ENCODE data around the gene ARID5B.
"Not testable (repeated sequence)": the region's sequence is repeated elsewhere in the genome, so short reads cannot be mapped to it uniquely, and the experiment has no call there.

The ARID5B gene

DNA sequence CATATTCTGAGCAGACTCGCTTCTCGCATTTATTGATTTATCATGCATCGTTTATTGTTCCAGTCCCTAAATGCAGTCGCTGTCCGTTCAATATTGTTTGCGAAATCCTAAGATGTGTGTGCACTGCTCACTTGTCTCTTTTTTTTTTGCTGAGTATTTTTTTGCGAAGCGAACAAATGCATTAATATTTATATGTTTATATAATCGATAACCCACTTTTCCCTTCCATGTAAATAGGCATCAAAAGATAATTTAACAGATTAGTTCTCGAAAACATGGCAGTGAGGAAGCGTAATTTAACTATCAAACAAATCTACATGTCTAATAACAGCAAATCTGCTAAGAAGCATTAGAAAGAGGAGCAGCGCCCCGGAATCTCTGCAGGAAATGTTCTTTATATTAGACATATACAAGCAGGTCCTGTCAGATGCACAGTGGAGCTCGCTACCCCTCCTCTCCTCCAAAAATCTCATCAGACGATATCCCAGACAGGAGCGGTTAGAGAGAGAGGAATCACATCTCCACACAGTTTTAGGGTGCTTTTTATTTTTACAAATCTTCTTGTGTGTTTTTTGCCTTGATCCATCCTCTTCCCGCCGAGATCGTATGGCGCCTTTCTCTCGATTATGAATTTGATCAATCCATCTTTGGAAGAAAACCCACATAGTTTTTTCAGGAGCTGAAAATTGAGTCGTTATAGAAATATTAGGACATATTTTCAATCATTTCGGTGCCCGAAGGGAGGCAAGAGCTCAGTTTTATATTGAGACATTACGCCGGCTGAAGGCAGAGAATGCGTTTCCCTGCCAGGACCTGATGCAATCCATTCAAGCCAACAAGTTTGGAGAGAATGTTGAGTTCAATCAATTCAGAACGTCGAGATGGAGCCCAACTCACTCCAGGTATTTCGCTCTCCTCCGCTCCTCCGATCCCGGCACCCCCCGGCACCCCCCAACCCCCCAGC is at the start of gene ARID5B:
Gene ARID5B, plus strand, starts transcription at position 871 of the 964 bp plus-strand sequence. Its CDS starts 11 bp downstream, at position 882.
- peak; percentile 36 for DNase-seq

DNA sequence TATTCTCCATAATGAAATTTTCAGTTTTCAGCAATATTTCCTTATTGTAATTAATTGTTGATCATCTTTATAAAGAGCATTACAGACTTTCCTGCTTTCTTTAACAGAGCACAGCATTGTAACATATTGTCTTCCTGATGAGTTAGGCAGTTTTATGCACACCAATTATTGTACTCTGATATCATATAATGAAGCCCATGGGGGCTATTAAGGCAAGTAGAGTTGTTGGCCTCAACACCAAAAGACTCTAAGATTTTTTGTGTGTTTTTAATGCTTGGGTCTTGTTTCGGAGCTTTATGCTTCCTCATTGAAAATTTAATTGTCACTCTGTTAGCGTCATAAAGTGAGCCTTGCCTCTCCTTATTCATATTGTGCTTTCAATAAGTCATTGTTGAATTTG is 49.2 kb upstream of the ARID5B start:
- no peak for DNase-seq

DNA sequence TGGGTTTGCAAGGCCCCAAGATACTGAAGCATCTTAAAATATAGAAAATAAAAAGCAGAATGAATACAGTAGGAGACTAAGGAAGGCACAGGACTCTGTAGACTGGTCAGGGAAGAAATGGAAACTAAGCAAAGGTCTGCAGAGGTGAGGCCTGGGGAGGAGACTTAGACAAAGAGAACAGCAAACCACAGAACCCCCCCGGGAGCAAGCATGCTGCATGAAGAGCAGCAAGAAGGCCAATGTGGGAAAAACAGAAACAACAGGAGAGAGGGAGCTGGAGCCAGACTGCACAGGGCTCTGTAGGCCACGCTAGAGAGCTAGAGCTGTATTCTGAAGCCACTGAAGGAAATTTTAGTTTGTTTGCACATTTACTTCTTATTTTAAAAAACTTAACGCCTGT is 45.7 kb upstream of the ARID5B start:
- DNase-seq: no peak

GRCh38 chr10:61857746-61858145 is 43.8 kb upstream of the ARID5B start:
- DNase-seq: no peak

GRCh38 chr10:61859786-61860185 is 41.7 kb upstream of the ARID5B start:
- no peak for DNase-seq

DNA sequence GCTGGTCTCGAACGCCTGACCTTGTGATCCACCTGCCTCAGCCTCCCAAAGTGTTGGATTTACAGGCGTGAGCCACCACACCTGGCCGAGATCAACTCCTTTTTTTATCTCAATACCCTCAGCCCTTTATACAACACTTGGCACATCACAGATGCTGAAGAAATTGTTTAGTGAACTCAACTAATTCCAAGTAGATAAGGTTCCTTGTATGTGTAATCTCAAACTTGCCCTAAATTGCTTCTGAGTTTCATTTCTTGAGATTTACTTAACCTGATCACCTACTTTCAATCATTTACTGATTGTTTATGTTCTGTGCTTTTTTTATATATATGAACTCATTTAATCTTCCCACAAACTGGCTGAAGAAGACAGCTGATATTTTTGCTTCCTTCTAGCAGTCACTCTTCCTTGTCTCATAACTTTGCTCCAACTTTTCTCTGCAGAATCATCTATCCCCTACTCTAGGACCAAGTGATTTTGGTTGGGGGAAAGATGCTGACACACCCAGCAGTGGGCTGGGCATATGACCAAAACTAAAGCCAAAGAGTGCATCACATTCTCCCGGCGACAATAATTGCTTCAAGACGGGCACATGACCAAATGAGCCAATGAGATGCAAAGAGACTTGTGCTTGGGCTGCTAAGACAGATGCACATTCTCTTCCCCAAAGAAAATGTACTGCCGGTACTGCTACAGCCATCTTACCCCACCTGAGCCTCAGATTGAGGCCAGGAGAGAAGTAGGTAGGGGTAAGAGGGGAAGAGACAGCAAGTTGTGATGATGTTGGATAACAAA is 40.3 kb upstream of the ARID5B start:
- no peak for DNase-seq

- no peak for DNase-seq
These were observed 37.5 kb upstream of the ARID5B start for GRCh38 chr10:61863981-61864380.

DNA sequence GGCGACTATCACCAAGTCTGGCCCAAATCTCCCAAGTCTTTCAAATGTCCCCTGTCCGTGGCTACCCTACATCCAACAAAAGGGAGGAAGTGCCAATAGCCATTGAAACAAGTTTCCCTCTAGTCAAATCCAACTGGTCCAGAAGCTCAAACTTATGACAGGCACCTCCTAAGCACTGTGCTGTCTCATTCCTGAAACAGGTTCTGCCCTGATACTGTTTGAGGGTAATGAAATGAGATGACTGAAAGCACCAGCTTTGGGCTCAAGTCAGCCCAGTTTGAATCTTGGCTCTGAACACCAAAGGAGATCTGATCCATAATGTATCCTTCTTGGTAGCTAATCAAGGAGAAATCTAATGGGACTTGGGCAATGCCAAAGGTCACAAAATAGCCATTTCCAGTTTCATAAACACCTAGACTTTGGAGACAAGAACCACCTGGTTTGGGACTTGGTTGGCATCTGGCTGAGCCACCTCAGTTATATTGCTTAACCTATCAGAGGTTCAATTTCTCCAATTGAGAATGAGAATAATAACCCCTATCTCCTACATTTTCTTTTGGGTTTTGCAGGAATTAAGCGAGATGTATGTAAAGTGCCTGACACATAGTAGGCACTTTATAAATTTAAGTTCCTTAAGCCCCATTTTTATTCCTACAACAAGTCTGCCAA is 34.7 kb upstream of the ARID5B start:
- DNase-seq: no peak

DNA sequence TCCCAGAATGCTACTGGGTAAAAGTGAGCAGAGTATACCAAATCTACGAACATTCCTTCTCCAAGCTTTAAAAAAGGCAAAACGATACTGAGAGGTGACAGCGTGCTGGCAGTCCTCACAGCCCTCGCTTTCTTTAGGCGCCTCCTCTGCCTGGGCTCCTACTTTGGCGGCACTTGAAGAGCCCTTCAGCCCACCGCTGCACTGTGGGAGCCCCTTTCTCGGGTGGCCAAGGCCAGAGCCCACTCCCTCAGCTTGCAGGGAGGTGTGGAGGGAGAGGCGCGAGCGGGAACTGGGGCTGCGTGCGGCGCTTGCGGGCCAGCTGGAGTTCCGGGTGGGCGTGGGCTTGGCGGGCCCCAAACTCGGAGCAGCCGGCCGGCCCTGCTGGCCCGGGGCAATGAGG is 34.1 kb upstream of the ARID5B start:
- DNase-seq: not testable (repeated sequence)

- peak; percentile 11 for DNase-seq
These were observed 33.7 kb upstream of the ARID5B start for GRCh38 chr10:61867817-61868216.

DNA sequence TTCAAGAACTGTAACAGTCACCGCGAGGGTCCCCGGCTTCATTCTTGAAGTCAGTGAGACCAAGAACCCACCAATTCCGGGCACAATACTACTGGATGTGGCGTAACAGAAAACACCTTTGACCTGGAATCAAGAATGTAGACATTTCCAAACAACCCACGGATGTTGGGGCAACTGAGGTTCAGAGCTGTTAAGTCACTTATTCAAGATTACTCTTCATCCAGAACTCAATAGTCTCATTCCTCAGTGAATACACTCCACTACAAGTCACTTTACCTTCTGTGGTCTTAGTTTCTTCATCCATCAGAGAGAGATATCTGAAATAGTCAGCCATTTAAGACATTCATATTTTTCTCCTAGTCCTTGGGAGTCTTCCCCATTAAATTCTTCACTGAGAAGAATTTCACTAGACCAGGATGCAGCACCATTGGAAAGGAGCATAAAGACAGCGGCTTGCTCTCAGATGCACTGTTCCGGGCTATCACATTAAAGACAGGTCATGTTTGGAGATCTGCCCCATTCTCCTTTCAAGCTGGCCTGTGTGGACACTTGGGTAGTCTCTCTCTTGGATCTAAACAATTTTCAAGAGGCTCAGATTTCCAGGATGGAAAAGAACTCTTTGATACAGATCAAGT is 32.3 kb upstream of the ARID5B start:
- DNase-seq: no peak

DNA sequence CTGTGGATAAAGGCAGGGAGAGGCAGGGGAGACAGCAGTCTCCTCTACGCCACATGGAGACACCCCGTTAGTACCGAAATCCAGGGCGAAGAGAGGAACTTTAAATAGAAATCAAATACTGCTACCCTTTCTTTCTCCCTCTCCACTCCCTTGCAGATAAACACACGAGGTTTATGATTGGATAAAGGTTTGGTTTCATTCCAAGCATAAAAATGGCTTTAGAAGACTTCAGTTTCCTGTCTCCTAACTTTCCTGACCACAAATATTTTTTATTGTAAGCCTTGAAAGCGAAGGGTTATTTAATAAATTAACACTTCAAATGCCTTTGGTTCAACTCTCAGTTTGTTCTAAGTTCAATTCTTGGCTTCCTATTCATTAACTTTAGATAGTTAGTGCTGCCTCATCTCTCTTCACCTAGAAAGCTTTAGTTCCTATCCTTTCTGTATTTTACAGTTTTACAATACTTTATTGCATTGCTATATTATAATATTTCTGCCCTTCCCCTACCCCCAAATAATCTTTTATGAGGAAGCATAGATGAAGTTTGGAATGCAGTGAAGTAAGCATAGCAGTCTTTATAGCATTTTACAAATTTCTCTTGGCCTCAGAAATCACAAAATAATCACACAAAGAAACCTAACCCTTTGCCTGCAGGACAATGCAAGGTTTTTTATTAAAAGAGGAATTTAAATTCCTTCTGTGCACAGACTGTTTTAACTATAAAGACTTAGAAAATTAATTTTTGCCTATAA is 31.5 kb upstream of the ARID5B start:
- DNase-seq: no peak

DNA sequence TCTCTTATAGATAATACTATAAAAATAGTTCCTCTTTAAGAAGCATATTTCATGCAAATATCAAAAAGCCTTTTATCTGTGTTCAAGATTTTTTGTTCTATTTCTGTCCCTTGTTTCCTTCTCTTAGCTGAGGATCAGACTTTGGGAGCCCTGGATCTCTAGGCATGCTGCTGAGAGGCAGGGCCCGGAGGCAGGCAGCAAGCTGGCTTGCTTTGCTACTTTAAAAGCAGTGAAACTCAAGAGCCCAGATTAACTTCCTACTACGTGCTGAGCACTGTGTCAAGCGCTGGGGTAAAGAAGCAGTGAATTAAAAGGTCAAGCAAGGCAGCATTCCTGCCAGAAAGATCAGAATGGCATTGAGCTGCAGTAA is 31.0 kb upstream of the ARID5B start:
- DNase-seq: no peak

- no peak for DNase-seq
These were observed 30.0 kb upstream of the ARID5B start for GRCh38 chr10:61871487-61871886.

DNA sequence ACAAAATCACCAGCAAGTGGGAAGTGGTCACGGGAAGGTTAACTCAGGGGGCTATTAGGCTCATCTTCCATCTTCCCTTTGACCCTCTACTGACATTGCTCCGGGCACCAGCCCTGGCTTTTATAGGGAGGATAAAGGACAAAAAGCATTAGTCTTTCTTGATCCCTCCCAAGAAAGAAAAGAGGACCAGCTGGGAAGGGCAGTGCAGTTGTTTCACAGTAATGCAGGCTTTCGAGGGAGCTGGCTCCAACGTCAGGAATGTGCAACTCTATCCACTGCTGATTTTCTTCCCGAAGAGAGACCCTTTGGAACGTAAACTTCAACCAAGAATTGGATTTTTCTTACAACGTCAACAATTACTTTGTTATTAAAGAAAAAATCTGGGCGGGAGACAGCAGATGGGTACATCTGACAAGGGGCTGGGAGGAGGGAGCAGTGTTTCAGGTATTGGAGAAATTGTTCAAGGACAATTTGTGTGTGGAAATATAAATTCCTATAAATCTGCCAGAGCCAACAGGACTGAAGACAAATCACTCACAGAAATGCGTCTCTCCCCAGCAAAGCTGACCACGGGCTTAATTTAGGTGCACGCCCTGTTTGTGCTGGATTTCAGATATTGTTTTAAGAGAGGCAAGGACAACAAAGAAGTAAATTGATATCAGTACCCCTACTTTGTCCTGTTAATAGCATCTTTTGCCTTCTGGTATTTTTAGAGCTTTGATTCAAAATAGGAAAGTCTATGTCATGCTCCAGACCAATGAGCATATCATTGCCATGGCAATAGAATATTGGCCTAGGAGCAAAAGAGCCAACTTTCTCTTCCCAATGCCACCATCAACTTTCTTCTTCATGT is 23.4 kb upstream of the ARID5B start:
- no peak for DNase-seq

DNA sequence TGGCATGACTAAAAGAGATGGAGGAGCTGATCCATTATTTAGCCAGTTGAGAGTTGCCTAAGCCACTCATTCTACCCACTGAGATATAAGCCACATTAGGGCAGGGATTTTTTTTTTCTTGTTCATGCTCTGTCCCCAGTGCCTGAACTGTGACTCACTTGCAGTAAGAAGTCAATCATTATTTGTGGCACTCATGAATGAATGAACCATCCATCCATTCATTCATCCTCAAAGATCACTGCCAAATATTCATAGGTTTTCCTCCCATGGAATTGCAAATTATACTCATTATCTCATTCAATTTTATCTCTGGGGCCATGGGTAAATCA is 22.8 kb upstream of the ARID5B start:
- no peak for DNase-seq

DNA sequence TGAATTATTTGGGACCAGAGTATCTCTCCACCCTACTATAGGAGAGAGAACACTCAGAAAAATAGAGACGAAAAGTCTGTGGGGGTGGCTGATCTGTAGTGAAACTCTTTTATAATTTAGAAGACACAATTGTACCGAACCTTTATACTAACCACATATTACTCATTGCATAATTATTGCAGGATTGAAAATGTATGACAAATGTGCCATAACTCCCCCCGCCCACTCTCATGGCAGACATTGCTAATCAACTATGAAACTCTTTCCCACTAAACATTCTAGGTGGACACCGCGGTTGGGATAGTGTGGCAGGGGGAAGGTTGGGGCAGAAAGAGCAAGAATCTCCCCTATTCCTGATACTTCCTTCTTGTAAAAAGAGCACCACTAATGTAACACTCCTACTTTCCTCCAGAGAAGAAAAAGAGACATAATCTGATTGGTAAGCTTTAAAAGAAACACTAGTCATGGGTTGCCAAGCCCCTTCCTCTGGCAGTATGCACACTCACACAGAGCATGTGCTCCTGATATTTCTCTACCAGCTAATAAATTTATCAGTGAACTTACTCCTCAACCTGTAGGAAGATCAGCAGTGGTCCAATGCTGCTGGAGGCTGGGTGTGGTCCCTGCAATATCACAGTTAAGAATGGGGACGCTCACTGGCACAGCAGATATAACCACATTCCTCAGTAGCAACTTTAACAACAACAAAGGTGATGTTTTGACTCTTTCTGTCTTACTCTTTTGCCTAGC is 18.7 kb upstream of the ARID5B start:
- DNase-seq: no peak

- no peak for DNase-seq
These were observed 18.0 kb upstream of the ARID5B start for GRCh38 chr10:61883371-61884025.

DNA sequence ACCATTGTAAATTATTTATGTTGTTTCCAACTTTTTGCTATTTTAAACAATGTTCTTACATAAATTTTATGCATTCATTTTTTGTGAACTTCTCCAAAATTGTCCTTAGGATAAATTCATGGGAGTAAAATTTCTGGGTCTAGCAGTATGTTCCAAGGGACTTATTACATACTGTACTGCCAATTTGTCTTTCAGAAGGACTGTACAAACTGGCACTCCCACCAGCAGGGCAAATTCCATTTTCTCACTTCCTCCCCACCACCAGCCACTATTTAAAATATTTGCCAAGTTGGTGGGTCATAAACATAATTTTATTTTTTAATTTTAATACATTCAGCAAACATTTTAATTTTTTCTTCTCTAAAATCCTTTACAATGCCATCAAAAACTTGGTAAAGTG is 13.7 kb upstream of the ARID5B start:
- DNase-seq: no peak

GRCh38 chr10:61888744-61889143 is 12.8 kb upstream of the ARID5B start:
- DNase-seq: no peak
